Loucy (cell line): ENCODE data around the gene TBX20.

Experiments used
- H2AFZ ChIP-seq: fragments of 200-600 bp; sonication (generic); 2 replicates; pipeline ENCODE4 v1.6.0; 2016; ENCODE audit warnings: antibody characterized with exemption, mild to moderate bottlenecking, low read length, moderate library complexity
- H3F3A ChIP-seq: fragments of 200-600 bp; 2 replicates; pipeline ENCODE4 v1.6.0; 2016; ENCODE audit warnings: antibody characterized with exemption, low read depth, mild to moderate bottlenecking
- H3K27me3 ChIP-seq: fragments of 200-600 bp; sonication (generic); 2 replicates; pipeline ENCODE4 v1.6.1; 2014; ENCODE audit warnings: low read length, mild to moderate bottlenecking; ENCODE audit not compliant: insufficient read depth, poor library complexity, severe bottlenecking
- H3K36me3 ChIP-seq: fragments of 200-600 bp; sonication (generic); 2 replicates; pipeline ENCODE4 v1.6.1; 2016; ENCODE audit warnings: low read length; ENCODE audit not compliant: insufficient read depth
- H3K4me1 ChIP-seq: fragments of 200-600 bp; sonication (generic); 2 replicates; pipeline ENCODE4 v1.5.1; 2014; ENCODE audit warnings: low read length, mild to moderate bottlenecking; ENCODE audit not compliant: insufficient read depth, poor library complexity, severe bottlenecking
- H3K4me2 ChIP-seq: fragments of 200-600 bp; sonication (generic); 2 replicates; pipeline ENCODE4 v1.6.0; 2014; ENCODE audit warnings: antibody characterized with exemption, low read length, low read depth, mild to moderate bottlenecking; ENCODE audit not compliant: poor library complexity, severe bottlenecking
- H3K4me3 ChIP-seq: fragments of 200-600 bp; sonication (generic); 2 replicates; pipeline ENCODE4 v1.5.1; 2014; ENCODE audit warnings: low read length, mild to moderate bottlenecking, mixed read lengths; ENCODE audit not compliant: poor library complexity, severe bottlenecking
- H3K79me2 ChIP-seq: fragments of 200-600 bp; sonication (generic); 2 replicates; pipeline ENCODE4 v1.6.1; 2014; ENCODE audit warnings: low read length; ENCODE audit not compliant: insufficient read depth
- H3K9ac ChIP-seq: fragments of 200-600 bp; sonication (generic); 2 replicates; pipeline ENCODE4 v1.6.0; 2014; ENCODE audit warnings: mild to moderate bottlenecking, low read depth, low read length, moderate library complexity; ENCODE audit not compliant: poor library complexity, severe bottlenecking
- H3K9me2 ChIP-seq: fragments of 200-600 bp; sonication (generic); replicated peaks from 2 replicates; pipeline ENCODE4 v1.6.1; 2016; ENCODE audit warnings: low read depth, low read length, mixed read lengths
- H3K9me3 ChIP-seq: fragments of 200-600 bp; sonication (generic); 2 replicates; pipeline ENCODE4 v1.6.1; 2014; ENCODE audit warnings: mild to moderate bottlenecking, antibody characterized with exemption, low read length, low read depth; ENCODE audit not compliant: insufficient read depth
- H4K20me1 ChIP-seq: fragments of 200-600 bp; sonication (generic); 2 replicates; pipeline ENCODE4 v1.6.0; 2014; ENCODE audit warnings: antibody characterized with exemption, low read length, mild to moderate bottlenecking; ENCODE audit not compliant: insufficient read depth, poor library complexity, severe bottlenecking
- CTCF ChIP-seq: fragments of 200-600 bp; sonication (generic); conservative IDR thresholded peaks from 2 replicates; pipeline ENCODE4 v1.5.1; 2014; ENCODE audit warnings: mild to moderate bottlenecking, antibody characterized with exemption, low read length
- EZH2phosphoT487 ChIP-seq: fragments of 200-600 bp; IDR thresholded peaks from 2 replicates; pipeline ENCODE4 v1.6.1; 2018; ENCODE audit warnings: antibody characterized with exemption, mild to moderate bottlenecking, moderate library complexity, borderline replicate concordance

Gene TBX20

GRCh38 chr7:35286422-35286821 lies 32.5 kb upstream of the TBX20 start:
- H4K20me1 ChIP-seq = no peaks in the 10 kb centered on the region
- H3K4me2 ChIP-seq = no peak overlapping the region
- H3K4me1 ChIP-seq = no peaks in the 10 kb centered on the region
- no peaks in the 10 kb centered on the region for H3K9me3 ChIP-seq
- no peaks in the 10 kb centered on the region for H3K79me2 ChIP-seq
- H3K27me3 ChIP-seq = no peaks in the 10 kb centered on the region
- H3K9me2 ChIP-seq = no peaks in the 10 kb centered on the region
- H2AFZ ChIP-seq = no peak overlapping the region
- no peak overlapping the region for H3K9ac ChIP-seq
- H3F3A ChIP-seq = no peaks in the 10 kb centered on the region
- TF ChIP-seq CTCF (no peak), EZH2phosphoT487 (no peak)
- H3K4me3 ChIP-seq = no peak overlapping the region
- H3K36me3 ChIP-seq = no peaks in the 10 kb centered on the region

GRCh38 chr7:35285799-35286198 lies 31.9 kb upstream of the TBX20 start:
- H3K36me3 ChIP-seq = no peaks in the 10 kb centered on the region
- H3K79me2 ChIP-seq = no peaks in the 10 kb centered on the region
- no peaks in the 10 kb centered on the region for H3K9me2 ChIP-seq
- H3K4me1 ChIP-seq = no peaks in the 10 kb centered on the region
- TF ChIP-seq EZH2phosphoT487 = no peak
- no peak overlapping the region for H3K9ac ChIP-seq
- H3K9me3 ChIP-seq = no peaks in the 10 kb centered on the region
- H3F3A ChIP-seq = no peaks in the 10 kb centered on the region
- no peak overlapping the region for H2AFZ ChIP-seq
- H3K27me3 ChIP-seq = no peaks in the 10 kb centered on the region
- H3K4me2 ChIP-seq = no peak overlapping the region
- H3K4me3 ChIP-seq = no peak overlapping the region
- no peaks in the 10 kb centered on the region for H4K20me1 ChIP-seq

GRCh38 chr7:35280902-35281301 lies 27.0 kb upstream of the TBX20 start:
- Histone ChIP-seq H3F3A (no peaks in the 10 kb centered on the region), H3K27me3 (peaks cover 5% of the 10 kb centered on the region), H3K4me2 (no peak overlapping the region), H3K9ac (no peak overlapping the region), H3K9me2 (no peaks in the 10 kb centered on the region), H3K4me3 (no peak overlapping the region), H3K4me1 (no peaks in the 10 kb centered on the region), H4K20me1 (no peaks in the 10 kb centered on the region), H2AFZ (no peak overlapping the region), H3K36me3 (no peaks in the 10 kb centered on the region), H3K9me3 (no peaks in the 10 kb centered on the region), H3K79me2 (no peaks in the 10 kb centered on the region)
- TF ChIP-seq CTCF (no peak), EZH2phosphoT487 (no peak)

GRCh38 chr7:35277359-35277758 lies 23.5 kb upstream of the TBX20 start:
- Histone ChIP-seq H3K4me2 (no peak overlapping the region), H3K9ac (no peak overlapping the region), H3F3A (no peaks in the 10 kb centered on the region), H3K79me2 (no peaks in the 10 kb centered on the region), H3K9me3 (no peaks in the 10 kb centered on the region), H3K27me3 (peaks cover 5% of the 10 kb centered on the region), H3K36me3 (no peaks in the 10 kb centered on the region), H4K20me1 (no peaks in the 10 kb centered on the region), H2AFZ (no peak overlapping the region), H3K4me1 (no peaks in the 10 kb centered on the region), H3K9me2 (no peaks in the 10 kb centered on the region), H3K4me3 (no peak overlapping the region)
- no peak for TF ChIP-seq CTCF
- no peak for TF ChIP-seq EZH2phosphoT487
